ENCODE data around the gene THSD7B.

DNA sequence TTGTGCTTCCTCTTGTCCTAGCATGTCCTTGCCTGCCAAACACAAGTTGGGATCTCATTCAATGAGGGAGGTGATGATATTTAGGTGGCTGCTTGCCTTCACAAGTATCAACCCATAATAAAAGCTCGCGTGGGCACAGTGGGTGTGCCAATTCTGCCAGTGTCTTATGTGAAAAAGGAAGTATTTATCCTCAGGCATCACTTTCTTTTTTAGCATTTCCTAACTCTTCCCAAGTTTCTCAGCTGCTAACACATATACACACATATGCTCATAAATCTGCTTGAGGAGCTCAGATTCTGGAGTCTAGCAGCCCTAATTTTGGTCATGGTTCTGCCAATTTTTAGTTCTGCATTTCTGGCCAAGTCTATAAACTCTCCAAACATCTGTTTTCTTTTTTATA is 879.4 kb downstream of the THSD7B start:
- TF ChIP-seq ZNF644 (tag; IDR thresholded peaks at IDR 0.05; ENCODE audit: low read depth) (no peak), SMAD3 (CRISPR knock-in tag; conservative IDR thresholded peaks at IDR 0.05) (no peak), ZFX (CRISPR knock-in tag; IDR thresholded peaks at IDR 0.05) (no peak), ZZZ3 (IDR thresholded peaks at IDR 0.05) (no peak), TAF1 (IDR thresholded peaks at IDR 0.05; ENCODE audit: control insufficient read depth, extremely low read depth, insufficient read depth, low read length, severe bottlenecking) (no peak), ZNF12 (CRISPR knock-in tag; IDR thresholded peaks at IDR 0.05) (no peak), NCOA2 (IDR thresholded peaks at IDR 0.05; ENCODE audit: partially characterized antibody in 2 of 2) (no peak), EZH2 (IDR thresholded peaks at IDR 0.05; ENCODE audit: borderline replicate concordance, low read depth, low read length) (no peak), GATAD2A (IDR thresholded peaks at IDR 0.05) (no peak)
- TF ChIP-seq, protein P1, sequence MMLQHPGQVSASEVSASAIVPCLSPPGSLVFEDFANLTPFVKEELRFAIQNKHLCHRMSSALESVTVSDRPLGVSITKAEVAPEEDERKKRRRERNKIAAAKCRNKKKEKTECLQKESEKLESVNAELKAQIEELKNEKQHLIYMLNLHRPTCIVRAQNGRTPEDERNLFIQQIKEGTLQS (IDR thresholded peaks at IDR 0.05), result no peak
- TF ChIP-seq, protein P1 (CRISPR knock-in tag; conservative IDR thresholded peaks at IDR 0.05), result no peak
- TF ChIP-seq, protein P2, sequence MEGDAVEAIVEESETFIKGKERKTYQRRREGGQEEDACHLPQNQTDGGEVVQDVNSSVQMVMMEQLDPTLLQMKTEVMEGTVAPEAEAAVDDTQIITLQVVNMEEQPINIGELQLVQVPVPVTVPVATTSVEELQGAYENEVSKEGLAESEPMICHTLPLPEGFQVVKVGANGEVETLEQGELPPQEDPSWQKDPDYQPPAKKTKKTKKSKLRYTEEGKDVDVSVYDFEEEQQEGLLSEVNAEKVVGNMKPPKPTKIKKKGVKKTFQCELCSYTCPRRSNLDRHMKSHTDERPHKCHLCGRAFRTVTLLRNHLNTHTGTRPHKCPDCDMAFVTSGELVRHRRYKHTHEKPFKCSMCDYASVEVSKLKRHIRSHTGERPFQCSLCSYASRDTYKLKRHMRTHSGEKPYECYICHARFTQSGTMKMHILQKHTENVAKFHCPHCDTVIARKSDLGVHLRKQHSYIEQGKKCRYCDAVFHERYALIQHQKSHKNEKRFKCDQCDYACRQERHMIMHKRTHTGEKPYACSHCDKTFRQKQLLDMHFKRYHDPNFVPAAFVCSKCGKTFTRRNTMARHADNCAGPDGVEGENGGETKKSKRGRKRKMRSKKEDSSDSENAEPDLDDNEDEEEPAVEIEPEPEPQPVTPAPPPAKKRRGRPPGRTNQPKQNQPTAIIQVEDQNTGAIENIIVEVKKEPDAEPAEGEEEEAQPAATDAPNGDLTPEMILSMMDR (IDR thresholded peaks at IDR 0.05 in 2 of 3, conservative IDR thresholded peaks at IDR 0.05 in 1 of 3; ENCODE audit: insufficient read depth in 2 of 3, low read depth in 1 of 3, low read length in 3 of 3), result no peak
- TF ChIP-seq, protein P3, sequence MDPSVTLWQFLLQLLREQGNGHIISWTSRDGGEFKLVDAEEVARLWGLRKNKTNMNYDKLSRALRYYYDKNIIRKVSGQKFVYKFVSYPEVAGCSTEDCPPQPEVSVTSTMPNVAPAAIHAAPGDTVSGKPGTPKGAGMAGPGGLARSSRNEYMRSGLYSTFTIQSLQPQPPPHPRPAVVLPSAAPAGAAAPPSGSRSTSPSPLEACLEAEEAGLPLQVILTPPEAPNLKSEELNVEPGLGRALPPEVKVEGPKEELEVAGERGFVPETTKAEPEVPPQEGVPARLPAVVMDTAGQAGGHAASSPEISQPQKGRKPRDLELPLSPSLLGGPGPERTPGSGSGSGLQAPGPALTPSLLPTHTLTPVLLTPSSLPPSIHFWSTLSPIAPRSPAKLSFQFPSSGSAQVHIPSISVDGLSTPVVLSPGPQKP (CRISPR knock-in tag; IDR thresholded peaks at IDR 0.05), result no peak
- TF ChIP-seq, protein P4, sequence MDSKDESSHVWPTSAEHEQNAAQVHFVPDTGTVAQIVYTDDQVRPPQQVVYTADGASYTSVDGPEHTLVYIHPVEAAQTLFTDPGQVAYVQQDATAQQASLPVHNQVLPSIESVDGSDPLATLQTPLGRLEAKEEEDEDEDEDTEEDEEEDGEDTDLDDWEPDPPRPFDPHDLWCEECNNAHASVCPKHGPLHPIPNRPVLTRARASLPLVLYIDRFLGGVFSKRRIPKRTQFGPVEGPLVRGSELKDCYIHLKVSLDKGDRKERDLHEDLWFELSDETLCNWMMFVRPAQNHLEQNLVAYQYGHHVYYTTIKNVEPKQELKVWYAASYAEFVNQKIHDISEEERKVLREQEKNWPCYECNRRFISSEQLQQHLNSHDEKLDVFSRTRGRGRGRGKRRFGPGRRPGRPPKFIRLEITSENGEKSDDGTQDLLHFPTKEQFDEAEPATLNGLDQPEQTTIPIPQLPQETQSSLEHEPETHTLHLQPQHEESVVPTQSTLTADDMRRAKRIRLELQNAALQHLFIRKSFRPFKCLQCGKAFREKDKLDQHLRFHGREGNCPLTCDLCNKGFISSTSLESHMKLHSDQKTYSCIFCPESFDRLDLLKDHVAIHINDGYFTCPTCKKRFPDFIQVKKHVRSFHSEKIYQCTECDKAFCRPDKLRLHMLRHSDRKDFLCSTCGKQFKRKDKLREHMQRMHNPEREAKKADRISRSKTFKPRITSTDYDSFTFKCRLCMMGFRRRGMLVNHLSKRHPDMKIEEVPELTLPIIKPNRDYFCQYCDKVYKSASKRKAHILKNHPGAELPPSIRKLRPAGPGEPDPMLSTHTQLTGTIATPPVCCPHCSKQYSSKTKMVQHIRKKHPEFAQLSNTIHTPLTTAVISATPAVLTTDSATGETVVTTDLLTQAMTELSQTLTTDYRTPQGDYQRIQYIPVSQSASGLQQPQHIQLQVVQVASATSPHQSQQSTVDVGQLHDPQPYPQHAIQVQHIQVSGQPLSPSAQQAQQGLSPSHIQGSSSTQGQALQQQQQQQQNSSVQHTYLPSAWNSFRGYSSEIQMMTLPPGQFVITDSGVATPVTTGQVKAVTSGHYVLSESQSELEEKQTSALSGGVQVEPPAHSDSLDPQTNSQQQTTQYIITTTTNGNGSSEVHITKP (IDR thresholded peaks at IDR 0.05; ENCODE audit: partially characterized antibody), result no peak

All from K562 (cell line).